ENCODE measurements around the gene DDX5.
A peak's percentile ranks its signal among the peaks of the same experiment; 100 is the strongest.

The DDX5 gene

GRCh38 chr17:64506201-64506575 lies at the start of gene DDX5:
TSS of gene DDX5 (minus strand) at chr17:64506289. CDS start at chr17:64506119, 170 bp downstream.
- Mint-ChIP-seq H3K27ac (peak within 1 kb of the TSS; percentile 100), H3K27me3 (peaks cover 3% of the 10 kb centered on the region), H3K9me3 (no peaks in the 10 kb centered on the region), H3K4me3 (peak within 1 kb of the TSS; percentile 100), H3K36me3 (ENCODE audit: low read depth) (peaks cover 71% of the 10 kb centered on the region), H3K4me1 (peaks cover 64% of the 10 kb centered on the region)
- DNase-seq (peak; percentile 98), ATAC-seq (peak; percentile 71)

GRCh38 chr17:64555281-64555680 lies 49.2 kb upstream of the DDX5 start:
- no peak overlapping the region for H3K4me3 Mint-ChIP-seq
- peaks cover 4% of the 10 kb centered on the region for H3K36me3 Mint-ChIP-seq (ENCODE audit: low read depth)
- no peaks in the 10 kb centered on the region for H3K27me3 Mint-ChIP-seq
- DNase-seq, result no peak
- no peak for ATAC-seq
- no peaks in the 10 kb centered on the region for H3K4me1 Mint-ChIP-seq
- no peak overlapping the region for H3K27ac Mint-ChIP-seq
- no peaks in the 10 kb centered on the region for H3K9me3 Mint-ChIP-seq

DNA sequence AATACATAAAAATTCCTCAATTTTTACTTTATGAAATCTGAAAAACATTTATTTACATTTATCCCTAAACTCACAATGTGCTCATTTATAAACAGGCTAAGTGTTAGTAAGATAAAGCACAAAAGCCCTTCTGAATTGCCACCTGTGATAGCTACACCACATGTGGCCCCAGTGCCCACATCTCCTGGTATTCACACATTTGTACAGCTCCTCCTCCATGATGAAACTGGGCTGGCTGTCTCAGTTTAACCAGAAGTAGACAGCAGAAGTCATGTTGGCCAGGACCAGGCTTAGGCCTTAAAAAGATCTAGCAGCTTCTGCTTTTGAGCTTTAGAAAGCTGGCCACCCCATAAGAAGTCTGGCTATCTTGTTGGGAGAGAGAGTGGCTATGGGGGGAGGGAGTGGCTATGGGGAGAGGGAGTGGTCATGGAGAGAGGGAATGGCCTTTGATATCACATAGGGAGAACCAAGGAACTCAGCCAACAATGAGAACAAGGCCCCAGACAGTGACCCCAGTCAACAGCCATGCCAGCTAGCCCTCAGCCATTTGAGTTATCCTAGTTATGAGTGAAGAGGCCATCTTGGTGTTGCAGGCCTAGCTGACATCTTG lies 48.0 kb upstream of the DDX5 start:
- DNase-seq (no peak), ATAC-seq (no peak)
- Mint-ChIP-seq H3K9me3 (no peaks in the 10 kb centered on the region), H3K27ac (no peak overlapping the region), H3K36me3 (ENCODE audit: low read depth) (peaks cover 4% of the 10 kb centered on the region), H3K27me3 (no peaks in the 10 kb centered on the region), H3K4me3 (no peak overlapping the region), H3K4me1 (no peaks in the 10 kb centered on the region)

- no peaks in the 10 kb centered on the region for H3K4me1 Mint-ChIP-seq
- no peaks in the 10 kb centered on the region for H3K9me3 Mint-ChIP-seq
- peaks cover 6% of the 10 kb centered on the region for H3K36me3 Mint-ChIP-seq (ENCODE audit: low read depth)
- H3K27ac Mint-ChIP-seq, result no peak overlapping the region
- DNase-seq, result no peak
- H3K27me3 Mint-ChIP-seq, result no peaks in the 10 kb centered on the region
- no peak for ATAC-seq
- no peak overlapping the region for H3K4me3 Mint-ChIP-seq
Observed at GRCh38 chr17:64551461-64551860, 45.4 kb upstream of the DDX5 start.

DNA sequence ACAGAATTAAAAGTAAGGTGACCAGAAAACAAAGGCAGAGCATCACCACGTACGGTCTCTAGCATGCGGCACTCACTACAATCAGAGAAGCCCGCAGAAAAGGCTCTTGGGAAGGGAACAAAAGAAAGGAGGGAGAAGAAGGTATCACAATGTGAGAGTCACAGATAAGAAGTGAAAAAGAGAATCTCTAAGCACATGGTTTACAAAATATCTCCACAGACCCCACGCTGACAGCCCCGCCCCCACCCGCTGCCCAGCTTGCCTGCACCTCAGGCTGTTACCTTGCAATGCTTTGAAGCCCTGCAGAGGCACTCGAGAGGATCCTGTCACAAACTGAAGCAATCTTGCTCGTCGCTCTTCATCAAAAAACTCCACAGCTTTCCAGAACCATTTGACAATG lies 41.2 kb upstream of the DDX5 start:
- no peak overlapping the region for H3K4me3 Mint-ChIP-seq
- no peaks in the 10 kb centered on the region for H3K27me3 Mint-ChIP-seq
- DNase-seq, result no peak
- H3K27ac Mint-ChIP-seq, result no peak overlapping the region
- H3K9me3 Mint-ChIP-seq, result no peaks in the 10 kb centered on the region
- ATAC-seq, result no peak
- peaks cover 2% of the 10 kb centered on the region for H3K36me3 Mint-ChIP-seq (ENCODE audit: low read depth)
- H3K4me1 Mint-ChIP-seq, result no peaks in the 10 kb centered on the region

GRCh38 chr17:64546716-64547115 lies 40.6 kb upstream of the DDX5 start:
- Mint-ChIP-seq H3K4me3 (no peak overlapping the region), H3K4me1 (no peaks in the 10 kb centered on the region), H3K36me3 (ENCODE audit: low read depth) (peaks cover 2% of the 10 kb centered on the region), H3K9me3 (no peaks in the 10 kb centered on the region), H3K27ac (no peak overlapping the region), H3K27me3 (no peaks in the 10 kb centered on the region)
- ATAC-seq (no peak), DNase-seq (no peak)

DNA sequence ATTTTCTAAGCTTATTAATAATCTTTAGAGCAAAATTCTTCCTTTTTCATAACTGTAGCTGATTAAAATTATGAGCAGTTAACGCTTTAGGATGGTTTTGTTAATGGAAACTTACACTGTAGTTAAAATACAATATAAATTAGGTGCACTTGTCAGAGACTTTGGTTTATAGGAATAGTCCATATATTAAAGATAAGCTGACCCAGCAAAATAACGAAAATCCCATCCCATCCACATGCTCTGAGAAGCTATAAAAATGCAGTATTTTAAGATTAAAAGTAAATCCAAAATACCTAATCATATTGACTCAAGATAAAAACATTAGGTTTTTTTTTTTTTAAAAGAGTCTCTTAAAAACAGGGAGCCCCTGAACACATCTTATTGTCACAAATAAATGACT lies 38.7 kb upstream of the DDX5 start:
- peaks cover 4% of the 10 kb centered on the region for H3K36me3 Mint-ChIP-seq (ENCODE audit: low read depth)
- H3K4me3 Mint-ChIP-seq, result no peak overlapping the region
- H3K27me3 Mint-ChIP-seq, result no peaks in the 10 kb centered on the region
- no peak for ATAC-seq
- H3K4me1 Mint-ChIP-seq, result no peaks in the 10 kb centered on the region
- H3K9me3 Mint-ChIP-seq, result no peaks in the 10 kb centered on the region
- no peak overlapping the region for H3K27ac Mint-ChIP-seq
- DNase-seq, result no peak

DNA sequence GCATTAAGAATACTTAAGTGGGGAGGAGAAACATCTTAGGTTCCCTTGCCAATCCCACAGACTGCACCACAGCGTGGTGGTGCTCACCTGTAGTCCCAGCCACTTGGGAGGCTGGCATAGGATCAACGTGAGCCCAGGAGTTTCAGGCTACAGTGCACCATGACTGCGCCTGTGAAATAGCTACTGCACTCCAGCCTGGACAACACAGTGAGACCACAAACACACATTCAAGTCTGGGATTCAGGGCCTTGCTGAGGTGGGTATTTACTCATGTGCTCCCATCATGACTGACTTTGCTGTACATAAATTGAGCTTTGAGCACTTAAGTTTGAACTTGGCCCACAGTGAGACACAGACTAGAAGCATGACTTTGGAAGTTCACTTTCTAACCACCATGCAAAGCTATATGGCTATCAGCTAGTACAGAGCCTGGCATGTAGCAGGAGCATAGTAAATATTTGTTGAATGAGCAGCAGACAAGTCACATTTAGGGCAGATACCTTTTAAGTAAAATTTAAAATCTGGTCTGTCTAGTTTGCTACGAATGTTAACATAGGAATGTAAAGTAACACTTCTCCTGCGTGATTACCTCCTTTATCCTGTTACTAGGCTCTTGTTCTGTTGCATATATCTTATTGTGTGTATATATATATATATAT lies 34.2 kb upstream of the DDX5 start:
- Mint-ChIP-seq H3K27me3 (no peaks in the 10 kb centered on the region), H3K4me3 (no peak overlapping the region), H3K27ac (no peak overlapping the region), H3K9me3 (no peaks in the 10 kb centered on the region), H3K36me3 (ENCODE audit: low read depth) (peaks cover 20% of the 10 kb centered on the region), H3K4me1 (peaks cover 2% of the 10 kb centered on the region)
- ATAC-seq (no peak), DNase-seq (no peak)

DNA sequence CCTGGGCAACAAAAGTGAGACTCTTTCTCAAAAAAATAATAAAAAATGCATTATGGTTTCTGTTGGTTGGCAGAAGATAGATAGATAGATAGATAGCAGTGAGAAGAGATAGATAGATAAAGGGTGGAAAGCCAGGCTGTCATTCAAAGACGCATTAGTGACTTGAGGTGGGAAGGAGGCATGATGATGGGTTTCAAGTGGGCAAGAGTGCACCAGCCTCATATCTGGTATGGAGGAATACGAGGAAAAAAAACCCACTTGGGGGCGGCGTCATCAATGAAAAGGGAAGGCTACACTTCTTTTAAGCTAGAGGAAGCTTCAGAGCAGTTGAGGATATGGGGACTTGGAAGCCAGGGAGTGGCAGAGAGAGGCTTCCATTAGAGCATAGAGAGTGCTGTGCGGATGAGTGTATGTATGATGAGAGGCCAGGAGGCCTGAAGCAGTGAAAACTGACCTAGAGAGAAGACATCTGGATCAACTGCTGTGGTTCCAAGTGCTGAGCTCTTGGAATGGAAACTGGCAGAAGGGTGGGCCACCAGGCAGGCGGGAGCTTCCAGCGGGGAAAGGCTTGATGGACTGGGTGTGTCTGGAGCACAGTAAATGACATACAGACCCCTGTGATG lies 32.5 kb upstream of the DDX5 start:
- Mint-ChIP-seq H3K4me1 (peaks cover 3% of the 10 kb centered on the region), H3K27ac (peak overlapping the region; percentile 15), H3K36me3 (ENCODE audit: low read depth) (peaks cover 33% of the 10 kb centered on the region), H3K27me3 (no peaks in the 10 kb centered on the region), H3K9me3 (no peaks in the 10 kb centered on the region), H3K4me3 (no peak overlapping the region)
- DNase-seq (no peak), ATAC-seq (no peak)

- H3K27ac Mint-ChIP-seq, result peak overlapping the region; percentile 0
- DNase-seq (no peak), ATAC-seq (no peak)
- no peaks in the 10 kb centered on the region for H3K27me3 Mint-ChIP-seq
- peaks cover 3% of the 10 kb centered on the region for H3K4me1 Mint-ChIP-seq
- no peaks in the 10 kb centered on the region for H3K9me3 Mint-ChIP-seq
- H3K4me3 Mint-ChIP-seq, result no peak overlapping the region
- H3K36me3 Mint-ChIP-seq (ENCODE audit: low read depth), result peaks cover 38% of the 10 kb centered on the region
Observed at GRCh38 chr17:64537488-64537887, 31.4 kb upstream of the DDX5 start.

DNA sequence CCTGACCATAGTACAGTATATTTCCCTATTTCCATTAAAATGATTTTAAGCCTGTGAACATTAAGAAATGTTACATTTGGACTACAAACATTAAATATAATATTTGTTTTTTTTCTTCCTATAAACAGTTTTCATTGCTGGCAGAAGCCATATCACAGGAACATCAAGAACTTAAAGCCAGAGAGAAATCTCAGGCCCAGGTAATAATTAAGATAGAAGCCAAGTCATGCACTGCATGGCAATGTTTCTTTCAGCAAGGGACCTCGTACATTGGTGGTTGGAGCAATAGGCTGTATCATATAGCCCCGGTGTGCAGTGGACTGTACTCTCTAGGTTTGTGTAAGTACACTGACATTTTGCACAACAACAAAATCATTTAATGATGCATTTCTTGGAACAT lies 30.8 kb upstream of the DDX5 start:
- H3K4me3 Mint-ChIP-seq, result no peak overlapping the region
- no peaks in the 10 kb centered on the region for H3K9me3 Mint-ChIP-seq
- DNase-seq (no peak), ATAC-seq (no peak)
- H3K27me3 Mint-ChIP-seq, result no peaks in the 10 kb centered on the region
- H3K4me1 Mint-ChIP-seq, result peaks cover 3% of the 10 kb centered on the region
- H3K27ac Mint-ChIP-seq, result peak overlapping the region; percentile 0
- peaks cover 42% of the 10 kb centered on the region for H3K36me3 Mint-ChIP-seq (ENCODE audit: low read depth)

GRCh38 chr17:64535357-64535756 lies 29.3 kb upstream of the DDX5 start:
- peaks cover 3% of the 10 kb centered on the region for H3K4me1 Mint-ChIP-seq
- no peak overlapping the region for H3K27ac Mint-ChIP-seq
- DNase-seq, result no peak
- no peaks in the 10 kb centered on the region for H3K27me3 Mint-ChIP-seq
- ATAC-seq, result no peak
- H3K9me3 Mint-ChIP-seq, result no peaks in the 10 kb centered on the region
- peaks cover 47% of the 10 kb centered on the region for H3K36me3 Mint-ChIP-seq (ENCODE audit: low read depth)
- H3K4me3 Mint-ChIP-seq, result no peak overlapping the region

DNA sequence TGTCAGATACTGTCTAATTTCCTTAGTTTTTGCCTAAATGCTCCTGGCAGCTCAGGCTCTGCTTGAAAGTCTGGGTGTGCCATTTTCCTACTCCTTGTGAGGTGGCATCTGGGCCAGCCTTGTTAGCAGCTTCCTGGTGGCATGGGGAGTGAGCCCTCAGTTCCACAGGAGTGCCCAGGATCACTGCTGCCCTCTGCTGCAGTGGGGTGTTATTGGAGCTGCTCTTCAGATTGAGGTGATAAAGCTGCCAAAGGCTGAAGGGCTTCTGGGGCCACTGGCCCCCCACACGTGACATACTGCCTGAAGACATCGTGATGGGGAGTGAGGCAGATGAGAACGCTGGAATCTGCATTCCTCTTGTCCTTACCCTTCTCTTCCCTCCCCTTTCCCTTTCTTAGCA lies 28.1 kb upstream of the DDX5 start:
- H3K36me3 Mint-ChIP-seq (ENCODE audit: low read depth), result peaks cover 53% of the 10 kb centered on the region
- DNase-seq (no peak), ATAC-seq (peak; percentile 27)
- H3K4me3 Mint-ChIP-seq, result no peak overlapping the region
- peak overlapping the region; percentile 47 for H3K27ac Mint-ChIP-seq
- peaks cover 3% of the 10 kb centered on the region for H3K4me1 Mint-ChIP-seq
- H3K9me3 Mint-ChIP-seq, result no peaks in the 10 kb centered on the region
- H3K27me3 Mint-ChIP-seq, result no peaks in the 10 kb centered on the region

DNA sequence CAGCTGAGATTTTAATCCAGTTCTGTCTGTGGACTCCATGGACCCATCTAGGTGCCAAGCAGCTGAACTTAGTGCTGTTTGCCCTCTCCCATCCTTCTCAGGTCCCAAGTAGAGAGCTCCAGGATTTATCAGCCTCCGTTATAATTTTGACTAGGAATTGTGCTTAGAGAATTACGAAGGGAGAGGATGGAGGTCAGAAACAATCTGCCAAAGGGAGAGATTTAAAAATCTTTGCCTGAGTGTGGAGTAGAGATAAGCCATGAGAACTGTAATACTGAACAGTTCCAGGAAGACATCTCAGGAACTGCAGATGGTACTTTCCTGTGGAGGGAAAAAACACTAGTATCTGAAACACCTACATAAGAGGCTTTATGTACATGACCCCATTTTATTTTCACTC lies 27.7 kb upstream of the DDX5 start:
- ATAC-seq, result no peak

GRCh38 chr17:64532409-64532808 lies 26.3 kb upstream of the DDX5 start:
- no peak overlapping the region for H3K27ac Mint-ChIP-seq
- H3K4me1 Mint-ChIP-seq, result peaks cover 3% of the 10 kb centered on the region
- no peaks in the 10 kb centered on the region for H3K27me3 Mint-ChIP-seq
- H3K9me3 Mint-ChIP-seq, result no peaks in the 10 kb centered on the region
- ATAC-seq, result no peak
- no peak overlapping the region for H3K4me3 Mint-ChIP-seq
- DNase-seq, result no peak
- H3K36me3 Mint-ChIP-seq (ENCODE audit: low read depth), result peaks cover 53% of the 10 kb centered on the region

More for the DNA sequence above, 27.7 kb upstream of the DDX5 start:
- Mint-ChIP-seq H3K4me3 (no peak overlapping the region), H3K27me3 (no peaks in the 10 kb centered on the region), H3K4me1 (peaks cover 3% of the 10 kb centered on the region), H3K9me3 (no peaks in the 10 kb centered on the region), H3K36me3 (ENCODE audit: low read depth) (peaks cover 54% of the 10 kb centered on the region), H3K27ac (peak overlapping the region; percentile 47)
- no peak for DNase-seq
